ENCODE data around the gene SIRT1.
"Not testable (repeated sequence)": the region's sequence is repeated elsewhere in the genome, so short reads cannot be mapped to it uniquely, and the experiment has no call there.

SIRT1 gene

GRCh38 chr10:67878133-67878532 lies 6.3 kb upstream of the SIRT1 start:
- DNase-seq: no peak

GRCh38 chr10:67883710-67884312 lies 645 bp upstream of the SIRT1 start:
- DNase-seq: no peak

- DNase-seq: peak; percentile 85
Measured at GRCh38 chr10:67884842-67885670, 600 bp downstream of the SIRT1 start.

- no peak for DNase-seq
Measured at GRCh38 chr10:67893637-67894036, 9.2 kb downstream of the SIRT1 start.

GRCh38 chr10:67903581-67903980 lies 19.1 kb downstream of the SIRT1 start:
- DNase-seq: no peak

GRCh38 chr10:67912331-67912946 lies 28.0 kb downstream of the SIRT1 start:
- no peak for DNase-seq

- DNase-seq: no peak
Measured at GRCh38 chr10:67914777-67915340, 30.4 kb downstream of the SIRT1 start.

GRCh38 chr10:67917169-67917568 lies 32.7 kb downstream of the SIRT1 start:
- no peak for DNase-seq

GRCh38 chr10:67917679-67918078 lies 33.2 kb downstream of the SIRT1 start:
- no peak for DNase-seq

- DNase-seq: no peak
Measured at GRCh38 chr10:67921065-67921464, 36.6 kb downstream of the SIRT1 start.

GRCh38 chr10:67923551-67923950 lies 39.1 kb downstream of the SIRT1 start:
- no peak for DNase-seq

- no peak for DNase-seq
Measured at GRCh38 chr10:67924136-67924535, 39.7 kb downstream of the SIRT1 start.

GRCh38 chr10:67925449-67926005 lies 41.1 kb downstream of the SIRT1 start:
- DNase-seq: no peak

GRCh38 chr10:67926951-67927350 lies 42.5 kb downstream of the SIRT1 start:
- DNase-seq: no peak

- peak; percentile 9 for DNase-seq
Measured at GRCh38 chr10:67933199-67933598, 48.7 kb downstream of the SIRT1 start.

GRCh38 chr10:67934336-67934735 lies 49.9 kb downstream of the SIRT1 start:
- no peak for DNase-seq

GRCh38 chr10:67935223-67935622 lies 50.8 kb downstream of the SIRT1 start:
- no peak for DNase-seq

GRCh38 chr10:67936416-67936815 lies 52.0 kb downstream of the SIRT1 start:
- DNase-seq: no peak

- DNase-seq: no peak
Measured at GRCh38 chr10:67943917-67944316, 59.5 kb downstream of the SIRT1 start.

- DNase-seq: no peak
Measured at GRCh38 chr10:67955614-67956013, 71.2 kb downstream of the SIRT1 start.

- DNase-seq: no peak
Measured at GRCh38 chr10:67959839-67960476, 75.5 kb downstream of the SIRT1 start.

GRCh38 chr10:67965456-67965855 lies 81.0 kb downstream of the SIRT1 start:
- no peak for DNase-seq

GRCh38 chr10:67966035-67966434 lies 81.6 kb downstream of the SIRT1 start:
- not testable (repeated sequence) for DNase-seq

Data from activated CD4-positive, alpha-beta T cell treated with anti-CD3 and anti-CD28 coated beads, Interleukin-2, amount 50 U/mL, for 16 hours (primary cell).